Kidney epithelial cell (primary cell): Measurements from ENCODE around the gene COL23A1. TPM values are rescaled to one million over a fixed set of nuclear protein-coding genes. Genes with fewer than 3 reads are reported as not detected.

Experiments used
- DNase-seq: peaks from one replicate; pipeline ENCODE4 v3.0.0-alpha.2; 2010; ENCODE audit warnings: low read depth
- H3K27me3 ChIP-seq: 2 replicates; pipeline ENCODE4 v1.6.0; 2011; ENCODE audit warnings: low read length; ENCODE audit not compliant: control insufficient read depth, insufficient read depth
- H3K36me3 ChIP-seq: 2 replicates; pipeline ENCODE4 v1.5.1; 2011; ENCODE audit warnings: low read length; ENCODE audit not compliant: control insufficient read depth, insufficient read depth
- H3K4me3 ChIP-seq: 2 replicates; pipeline ENCODE4 v1.5.1; 2011; ENCODE audit warnings: low read depth, mild to moderate bottlenecking, control low read depth, low read length
- total RNA-seq: library from RNA; depleted of rRNA; stranded (reverse); fragments of >200 nt; gene quantifications from 2 replicates; pipeline ENCODE4 v1.2.3, GENCODE V29; 2015
- TF ChIP-seq, protein P1 (sequence below): IDR thresholded peaks from 2 replicates; pipeline ENCODE4 v1.5.1; 2011; ENCODE audit warnings: mild to moderate bottlenecking, moderate library complexity, low read length, control low read depth, inconsistent platforms; ENCODE audit not compliant: insufficient read depth, poor library complexity, severe bottlenecking

COL23A1 gene
- total RNA-seq, 1 donor from 2014 or later, result 0.17 TPM

DNA sequence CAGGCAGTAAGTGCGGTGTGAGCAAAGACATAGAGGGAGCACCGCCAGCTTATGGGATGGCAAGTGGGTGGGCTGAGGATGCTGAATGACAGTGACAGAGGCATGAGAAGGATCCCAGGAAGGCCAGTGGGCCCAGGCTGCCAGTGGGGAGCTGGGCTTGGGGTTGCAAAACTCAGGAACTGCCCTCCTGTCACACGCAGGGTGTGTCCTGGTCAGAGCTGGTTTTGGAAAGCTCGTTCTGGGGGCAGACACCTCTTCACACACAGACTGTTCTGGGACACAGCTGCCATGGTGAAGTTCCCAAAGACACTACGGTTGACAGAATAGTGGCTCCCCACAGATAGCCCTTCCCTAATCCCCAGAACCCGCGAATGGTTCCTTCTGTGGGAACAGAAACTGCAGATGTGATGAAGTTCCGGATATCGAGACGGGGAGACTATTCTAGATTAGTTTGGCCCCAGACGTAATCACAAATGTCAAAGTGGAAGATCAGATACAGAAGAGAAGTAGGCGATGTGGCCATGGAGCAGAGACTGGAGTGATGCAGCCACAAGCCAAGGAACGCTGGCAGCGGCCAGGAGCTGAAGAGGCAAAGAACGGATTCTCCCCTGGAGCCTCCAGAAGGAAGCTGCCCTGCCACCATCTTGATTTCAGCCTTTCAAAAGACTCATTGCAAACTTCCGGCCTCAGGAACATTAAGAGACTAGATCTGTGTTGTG lies 159.0 kb downstream of the COL23A1 start:
- no peak for DNase-seq
- H3K4me3 ChIP-seq, result no peak overlapping the region
- no peaks in the 10 kb centered on the region for H3K27me3 ChIP-seq
- H3K36me3 ChIP-seq, result no peaks in the 10 kb centered on the region
- TF ChIP-seq, protein P1, sequence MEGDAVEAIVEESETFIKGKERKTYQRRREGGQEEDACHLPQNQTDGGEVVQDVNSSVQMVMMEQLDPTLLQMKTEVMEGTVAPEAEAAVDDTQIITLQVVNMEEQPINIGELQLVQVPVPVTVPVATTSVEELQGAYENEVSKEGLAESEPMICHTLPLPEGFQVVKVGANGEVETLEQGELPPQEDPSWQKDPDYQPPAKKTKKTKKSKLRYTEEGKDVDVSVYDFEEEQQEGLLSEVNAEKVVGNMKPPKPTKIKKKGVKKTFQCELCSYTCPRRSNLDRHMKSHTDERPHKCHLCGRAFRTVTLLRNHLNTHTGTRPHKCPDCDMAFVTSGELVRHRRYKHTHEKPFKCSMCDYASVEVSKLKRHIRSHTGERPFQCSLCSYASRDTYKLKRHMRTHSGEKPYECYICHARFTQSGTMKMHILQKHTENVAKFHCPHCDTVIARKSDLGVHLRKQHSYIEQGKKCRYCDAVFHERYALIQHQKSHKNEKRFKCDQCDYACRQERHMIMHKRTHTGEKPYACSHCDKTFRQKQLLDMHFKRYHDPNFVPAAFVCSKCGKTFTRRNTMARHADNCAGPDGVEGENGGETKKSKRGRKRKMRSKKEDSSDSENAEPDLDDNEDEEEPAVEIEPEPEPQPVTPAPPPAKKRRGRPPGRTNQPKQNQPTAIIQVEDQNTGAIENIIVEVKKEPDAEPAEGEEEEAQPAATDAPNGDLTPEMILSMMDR, result no peak

DNA sequence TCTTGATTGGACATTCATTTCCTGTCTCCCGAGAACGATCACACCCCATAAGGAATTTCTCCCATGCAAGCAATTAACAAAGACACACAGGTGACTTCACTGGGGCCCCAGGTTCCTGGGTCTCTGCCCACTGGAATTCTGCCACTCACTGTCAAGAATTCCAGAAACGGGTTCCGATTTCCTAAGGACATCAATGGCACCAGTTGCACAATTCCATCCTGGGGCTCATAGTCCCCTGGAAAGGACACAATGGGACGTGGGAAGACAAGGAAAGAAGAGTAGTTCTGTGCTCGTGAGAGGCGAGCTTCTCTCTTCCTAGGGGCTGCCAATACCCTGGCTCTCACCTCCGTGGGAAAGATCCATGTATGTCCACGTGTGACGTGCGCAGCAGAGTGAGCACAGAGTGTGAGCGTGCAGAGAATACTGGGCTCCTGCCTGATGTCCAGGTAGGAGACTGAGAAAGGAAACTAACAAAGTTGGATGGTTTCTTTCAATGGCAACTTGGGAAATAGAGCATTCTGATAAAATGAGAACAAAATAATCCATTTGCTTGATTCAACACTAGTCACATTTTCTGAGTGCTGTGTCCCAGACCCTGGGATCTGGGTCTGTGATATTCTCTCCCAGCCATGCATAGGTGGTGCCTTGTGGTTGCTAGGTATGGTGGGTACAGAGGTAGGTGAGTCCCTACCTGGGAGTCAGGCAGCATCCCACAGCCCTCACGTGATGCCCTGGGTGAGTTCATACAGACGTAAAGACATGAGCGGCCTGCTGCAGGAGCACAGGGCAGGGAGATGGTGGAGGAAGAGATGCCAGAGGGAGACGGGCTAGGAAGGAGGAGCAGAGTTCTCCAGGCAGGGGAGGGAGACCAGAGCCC lies 159.8 kb downstream of the COL23A1 start:
- H3K36me3 ChIP-seq, result no peaks in the 10 kb centered on the region
- no peak for DNase-seq
- no peaks in the 10 kb centered on the region for H3K27me3 ChIP-seq
- TF ChIP-seq, protein P1, result no peak
- no peak overlapping the region for H3K4me3 ChIP-seq

DNA sequence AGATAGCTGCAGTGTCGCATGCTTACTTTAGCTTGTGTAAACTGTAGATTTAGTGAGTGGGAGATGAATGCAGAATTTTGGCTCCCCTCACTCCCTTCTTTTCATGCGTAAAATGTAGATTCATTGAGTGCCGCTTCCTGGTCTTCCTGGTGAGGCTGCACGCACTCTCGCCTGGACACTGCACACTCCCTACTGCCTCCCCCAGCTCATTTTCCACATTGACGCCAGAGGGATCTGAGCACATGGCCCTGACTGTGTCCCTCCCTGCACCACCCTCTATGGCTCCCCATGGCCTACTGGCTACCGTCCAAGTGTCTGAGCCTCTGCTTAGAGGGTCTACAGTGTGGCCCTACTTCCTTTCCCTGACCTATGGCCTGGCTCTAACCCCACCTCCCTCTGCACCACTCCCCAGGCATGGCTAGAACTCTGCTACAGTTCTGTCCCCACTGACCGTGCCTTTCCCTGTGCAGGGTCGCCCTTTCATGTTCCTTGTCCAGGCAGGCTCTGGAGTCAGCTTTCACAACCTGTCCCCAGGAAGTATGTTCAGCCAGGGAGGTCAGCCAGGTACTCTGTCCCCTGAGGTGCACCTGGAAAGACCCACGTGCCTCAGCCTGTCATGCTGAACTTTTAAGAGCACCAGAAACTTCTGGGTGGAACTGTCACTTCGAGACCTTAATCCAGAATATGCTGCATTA lies 160.6 kb downstream of the COL23A1 start:
- H3K27me3 ChIP-seq, result no peaks in the 10 kb centered on the region
- no peak for DNase-seq

DNA sequence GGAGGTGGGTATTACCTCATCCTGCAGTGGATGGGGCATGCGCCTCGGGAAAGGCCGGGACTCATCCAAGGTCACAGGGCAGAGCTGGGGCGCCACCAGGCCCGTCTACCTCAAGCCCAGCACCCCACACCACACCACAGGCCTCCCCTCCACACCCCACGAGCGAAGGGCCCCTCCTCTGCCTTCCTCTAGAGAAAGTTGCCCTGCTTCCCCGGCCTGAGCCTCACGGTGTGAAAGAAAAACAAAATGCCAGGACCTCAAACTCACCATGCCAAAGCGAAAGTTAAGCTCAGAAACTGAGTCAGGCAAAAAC lies 161.1 kb downstream of the COL23A1 start:
- Histone ChIP-seq H3K4me3 (no peak overlapping the region), H3K27me3 (no peaks in the 10 kb centered on the region), H3K36me3 (no peaks in the 10 kb centered on the region)
- no peak for DNase-seq
- TF ChIP-seq, protein P1, result no peak

More for the DNA sequence above, 160.6 kb downstream of the COL23A1 start:
- Histone ChIP-seq H3K4me3 (no peak overlapping the region), H3K36me3 (no peaks in the 10 kb centered on the region)
- TF ChIP-seq, protein P1, result no peak

DNA sequence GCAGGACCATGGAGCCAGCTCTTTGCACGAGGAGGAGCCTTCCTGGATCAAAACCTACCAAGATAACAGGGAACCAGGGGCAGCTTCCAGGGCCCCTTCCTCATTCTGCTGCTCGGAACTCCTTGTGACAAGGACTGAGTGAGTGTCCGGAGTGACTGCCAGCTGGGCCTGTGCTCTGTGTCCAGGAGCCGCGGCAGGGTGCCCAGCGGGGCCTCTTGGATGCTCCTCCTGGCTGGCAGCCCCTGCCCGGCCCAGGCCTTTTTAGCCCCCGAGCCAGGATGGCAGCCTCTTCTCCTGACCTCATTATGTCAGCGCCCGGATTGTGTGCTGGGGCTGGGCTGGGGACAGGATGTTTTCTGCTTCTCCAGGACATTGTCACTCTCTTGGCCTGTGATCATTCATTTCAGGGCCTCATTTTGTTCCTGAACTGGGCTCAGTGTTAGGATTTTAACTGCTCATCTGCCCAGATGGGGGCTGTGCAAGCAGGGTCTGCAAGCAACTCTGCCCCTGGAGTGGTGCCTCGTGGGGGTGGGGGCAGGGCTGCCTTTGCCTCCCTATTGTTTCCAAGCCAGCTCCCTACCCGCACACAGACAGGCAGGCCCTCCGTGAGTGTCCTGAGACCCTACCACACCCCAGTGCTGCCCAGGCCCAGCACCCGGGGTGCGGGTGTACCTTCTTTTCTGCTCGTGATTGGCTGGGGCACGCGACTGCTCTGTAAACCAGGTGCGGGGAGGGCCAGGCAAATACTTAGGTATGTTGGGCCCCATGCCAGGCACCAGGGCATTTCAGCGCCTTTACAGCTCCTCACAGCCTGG lies 161.6 kb downstream of the COL23A1 start:
- DNase-seq, result no peak
- TF ChIP-seq, protein P1, result no peak
- Histone ChIP-seq H3K36me3 (no peaks in the 10 kb centered on the region), H3K4me3 (no peak overlapping the region), H3K27me3 (no peaks in the 10 kb centered on the region)
